HL-60 (cell line): ENCODE data around the gene AKT2.

ENCODE experiments used
- DNase-seq, 2 experiments: peaks; one replicate each; pipeline ENCODE4 v3.0.0-alpha.2; 2010 to 2020; ENCODE audit warnings: low read depth in 1 of 2, low spot score in 1 of 2
- H3K27ac ChIP-seq: fragments of 250-450 bp; sonication (Bioruptor Pico); replicated peaks from 2 replicates; pipeline ENCODE4 v1.5.1; 2020; ENCODE audit warnings: mild to moderate bottlenecking, moderate library complexity
- H3K27me3 ChIP-seq: fragments of 250-450 bp; sonication (Bioruptor Pico); 2 replicates; pipeline ENCODE4 v1.5.1; 2021; ENCODE audit warnings: mild to moderate bottlenecking, moderate library complexity; ENCODE audit not compliant: insufficient read depth, poor library complexity, severe bottlenecking
- H3K4me3 ChIP-seq: replicated peaks from 2 replicates; pipeline ENCODE4 v1.5.1; 2011; ENCODE audit warnings: mild to moderate bottlenecking, control low read depth, low read length; ENCODE audit not compliant: insufficient read depth
- CTCF ChIP-seq: IDR thresholded peaks from one replicate; pipeline ENCODE4 v1.5.1; 2011; ENCODE audit warnings: low read length, control low read depth, inconsistent platforms; ENCODE audit not compliant: insufficient read depth
- GABPA ChIP-seq: IDR thresholded peaks from 2 replicates; pipeline ENCODE4 v1.6.1; 2012; ENCODE audit warnings: low read depth
- POLR2AphosphoS5 ChIP-seq: IDR thresholded peaks from 2 replicates; pipeline ENCODE4 v1.6.1; 2012; ENCODE audit warnings: low read depth
- REST ChIP-seq: IDR thresholded peaks from 2 replicates; pipeline ENCODE4 v1.6.1; 2012; ENCODE audit warnings: low read depth; ENCODE audit not compliant: insufficient replicate concordance
- SPI1 ChIP-seq: IDR thresholded peaks from 2 replicates; pipeline ENCODE4 v1.6.1; 2012; ENCODE audit warnings: low read depth, mild to moderate bottlenecking, borderline replicate concordance

AKT2 gene

GRCh38 chr19:40244579-40245317, 40.4 kb downstream of the AKT2 start:
- Histone ChIP-seq H3K27ac (no peak overlapping the region), H3K27me3 (no peaks in the 10 kb centered on the region), H3K4me3 (no peak overlapping the region)
- TF ChIP-seq SPI1: no peak
- no peak for TF ChIP-seq REST
- TF ChIP-seq CTCF: no peak
- no peak for TF ChIP-seq POLR2AphosphoS5
- no peak for TF ChIP-seq GABPA
- DNase-seq: no peak

GRCh38 chr19:40243181-40243580, 42.0 kb downstream of the AKT2 start:
- no peak overlapping the region for H3K4me3 ChIP-seq
- no peak overlapping the region for H3K27ac ChIP-seq
- TF ChIP-seq SPI1 (no peak), CTCF (no peak), POLR2AphosphoS5 (no peak), GABPA (no peak), REST (no peak)
- DNase-seq: no peak
- H3K27me3 ChIP-seq: no peaks in the 10 kb centered on the region

- no peak for DNase-seq
- no peak overlapping the region for H3K4me3 ChIP-seq
- no peak for TF ChIP-seq POLR2AphosphoS5
- no peak for TF ChIP-seq SPI1
- TF ChIP-seq GABPA: no peak
- no peak for TF ChIP-seq CTCF
- no peak for TF ChIP-seq REST
- H3K27ac ChIP-seq: no peak overlapping the region
- no peaks in the 10 kb centered on the region for H3K27me3 ChIP-seq
These were observed 42.7 kb downstream of the AKT2 start for GRCh38 chr19:40242480-40242879.
